Astrocyte (in vitro differentiated cells and primary cell): ENCODE measurements around the gene ZBTB47. TPM values are rescaled to one million over a fixed set of nuclear protein-coding genes. Genes with fewer than 3 reads are reported as not detected.

Experiments
- DNase-seq: peaks from one replicate; pipeline ENCODE4 v3.0.0-alpha.2; 2010; ENCODE audit warnings: low read depth
- FAIRE-seq: peaks from 2 replicates; lab custom pipeline; 2011; peaks lifted over from hg19 to GRCh38; lab: Jason Lieb, UNC
- H2AFZ ChIP-seq: 2 replicates; pipeline ENCODE4 v1.6.0; 2012; ENCODE audit warnings: low read depth, low read length, inconsistent platforms
- H3K27ac ChIP-seq: 2 replicates; pipeline ENCODE4 v1.5.1; 2011; ENCODE audit warnings: low read depth, low read length, inconsistent platforms
- H3K27me3 ChIP-seq: 2 replicates; pipeline ENCODE4 v1.6.0; 2011; ENCODE audit warnings: low read length, inconsistent platforms; ENCODE audit not compliant: insufficient read depth
- H3K36me3 ChIP-seq: 2 replicates; pipeline ENCODE4 v1.5.1; 2011; ENCODE audit warnings: low read length, inconsistent platforms; ENCODE audit not compliant: insufficient read depth
- H3K4me1 ChIP-seq: 2 replicates; pipeline ENCODE4 v1.5.1; 2011; ENCODE audit warnings: low read length, inconsistent platforms; ENCODE audit not compliant: insufficient read depth
- H3K4me2 ChIP-seq: 2 replicates; pipeline ENCODE4 v1.6.0; 2012; ENCODE audit warnings: low read length, inconsistent platforms
- H3K4me3 ChIP-seq: 2 replicates; pipeline ENCODE4 v1.5.1; 2011; ENCODE audit warnings: low read depth, mild to moderate bottlenecking, low read length, inconsistent platforms; ENCODE audit not compliant: insufficient read depth
- H3K79me2 ChIP-seq: 2 replicates; pipeline ENCODE4 v1.6.0; 2012; ENCODE audit warnings: mild to moderate bottlenecking, low read length, inconsistent platforms; ENCODE audit not compliant: insufficient read depth
- H3K9ac ChIP-seq: 2 replicates; pipeline ENCODE4 v1.6.0; 2012; ENCODE audit warnings: mild to moderate bottlenecking, low read length, inconsistent platforms
- H3K9me3 ChIP-seq: 2 replicates; pipeline ENCODE4 v1.5.1; 2012; ENCODE audit warnings: low read depth, mild to moderate bottlenecking, low read length, inconsistent platforms; ENCODE audit not compliant: insufficient read depth
- H4K20me1 ChIP-seq: 2 replicates; pipeline ENCODE4 v1.6.0; 2012; ENCODE audit warnings: low read length, inconsistent platforms; ENCODE audit not compliant: insufficient read depth
- H3K27ac Mint-ChIP-seq: one replicate; pipeline ENCODE4 v1.8.0; 2021; ENCODE audit warnings: mild to moderate bottlenecking, mixed read lengths; ENCODE audit not compliant: unreplicated experiment
- H3K27me3 Mint-ChIP-seq: one replicate; pipeline ENCODE4 v1.8.0; 2021; ENCODE audit warnings: low read depth, mixed read lengths; ENCODE audit not compliant: unreplicated experiment
- H3K36me3 Mint-ChIP-seq: one replicate; pipeline ENCODE4 v1.8.0; 2021; ENCODE audit warnings: low read depth, mixed read lengths; ENCODE audit not compliant: unreplicated experiment
- H3K4me1 Mint-ChIP-seq: one replicate; pipeline ENCODE4 v1.8.0; 2021; ENCODE audit warnings: low read depth, mixed read lengths; ENCODE audit not compliant: unreplicated experiment
- H3K4me3 Mint-ChIP-seq: one replicate; pipeline ENCODE4 v1.8.0; 2021; ENCODE audit warnings: mild to moderate bottlenecking, moderate library complexity, mixed read lengths; ENCODE audit not compliant: unreplicated experiment
- H3K9me3 Mint-ChIP-seq: one replicate; pipeline ENCODE4 v1.8.0; 2021; ENCODE audit warnings: mild to moderate bottlenecking, mixed read lengths; ENCODE audit not compliant: unreplicated experiment
- CTCF ChIP-seq: IDR thresholded peaks from 2 replicates; pipeline ENCODE4 v1.5.1; 2011; ENCODE audit warnings: low read depth, mild to moderate bottlenecking, inconsistent platforms, low read length, moderate library complexity; ENCODE audit not compliant: insufficient read depth
- EZH2 ChIP-seq: IDR thresholded peaks from 2 replicates; pipeline ENCODE4 v1.6.1; 2012; ENCODE audit warnings: mild to moderate bottlenecking, low read length, inconsistent platforms; ENCODE audit not compliant: insufficient read depth
- total RNA-seq: library from RNA; stranded (reverse); gene quantifications from 2 replicates; pipeline ENCODE4 v1.2.1, GENCODE V29; 2021

Gene ZBTB47
- total RNA-seq, 1 donor from 2014 or later, result 9.3 TPM

GRCh38 chr3:42666577-42666998 lies 13.1 kb downstream of the ZBTB47 start:
- no peaks in the 10 kb centered on the region for H3K36me3 ChIP-seq
- H3K4me1 ChIP-seq, result no peaks in the 10 kb centered on the region
- Mint-ChIP-seq H3K36me3 (peaks cover 6% of the 10 kb centered on the region), H3K4me1 (peaks cover 3% of the 10 kb centered on the region), H3K27ac (no peak overlapping the region), H3K27me3 (peaks cover 10% of the 10 kb centered on the region), H3K4me3 (no peak overlapping the region), H3K9me3 (peaks cover 2% of the 10 kb centered on the region)
- peaks cover 11% of the 10 kb centered on the region for H4K20me1 ChIP-seq
- H3K4me2 ChIP-seq, result no peak overlapping the region
- no peak for DNase-seq
- H3K27me3 ChIP-seq, result no peaks in the 10 kb centered on the region
- no peak overlapping the region for H3K27ac ChIP-seq
- no peak overlapping the region for H3K9ac ChIP-seq
- FAIRE-seq, result no peak
- no peak overlapping the region for H2AFZ ChIP-seq
- TF ChIP-seq EZH2 (no peak), CTCF (no peak)
- H3K79me2 ChIP-seq, result no peaks in the 10 kb centered on the region
- no peak overlapping the region for H3K4me3 ChIP-seq
- peaks cover 3% of the 10 kb centered on the region for H3K9me3 ChIP-seq

GRCh38 chr3:42667096-42667522 lies 13.6 kb downstream of the ZBTB47 start:
- peaks cover 13% of the 10 kb centered on the region for H3K27me3 Mint-ChIP-seq
- Histone ChIP-seq H3K79me2 (no peaks in the 10 kb centered on the region), H3K4me3 (no peak overlapping the region), H2AFZ (no peak overlapping the region), H4K20me1 (peaks cover 5% of the 10 kb centered on the region), H3K9me3 (peaks cover 3% of the 10 kb centered on the region), H3K36me3 (no peaks in the 10 kb centered on the region), H3K9ac (no peak overlapping the region), H3K4me1 (no peaks in the 10 kb centered on the region), H3K4me2 (no peak overlapping the region), H3K27ac (no peak overlapping the region), H3K27me3 (no peaks in the 10 kb centered on the region)
- DNase-seq (no peak), FAIRE-seq (no peak)
- TF ChIP-seq EZH2, result no peak
- no peak for TF ChIP-seq CTCF
- no peak overlapping the region for H3K4me3 Mint-ChIP-seq
- peaks cover 3% of the 10 kb centered on the region for H3K4me1 Mint-ChIP-seq
- H3K9me3 Mint-ChIP-seq, result peaks cover 2% of the 10 kb centered on the region
- H3K36me3 Mint-ChIP-seq, result peaks cover 6% of the 10 kb centered on the region
- no peak overlapping the region for H3K27ac Mint-ChIP-seq

- Histone ChIP-seq H3K27me3 (no peaks in the 10 kb centered on the region), H2AFZ (no peak overlapping the region), H4K20me1 (peaks cover 4% of the 10 kb centered on the region), H3K9ac (no peak overlapping the region), H3K4me3 (no peak overlapping the region), H3K4me1 (no peaks in the 10 kb centered on the region), H3K36me3 (no peaks in the 10 kb centered on the region), H3K4me2 (no peak overlapping the region), H3K9me3 (peaks cover 3% of the 10 kb centered on the region), H3K79me2 (no peaks in the 10 kb centered on the region), H3K27ac (no peak overlapping the region)
- Mint-ChIP-seq H3K4me3 (no peak overlapping the region), H3K27me3 (peaks cover 16% of the 10 kb centered on the region), H3K4me1 (peaks cover 3% of the 10 kb centered on the region), H3K36me3 (peaks cover 3% of the 10 kb centered on the region), H3K27ac (no peak overlapping the region), H3K9me3 (peaks cover 2% of the 10 kb centered on the region)
- no peak for TF ChIP-seq CTCF
- TF ChIP-seq EZH2, result no peak
- no peak for DNase-seq
- FAIRE-seq, result no peak
These were observed 14.3 kb downstream of the ZBTB47 start for GRCh38 chr3:42667523-42668412.
